MM.1S (cell line): Measurements from ENCODE around the gene CDC6.

Source experiments
- DNase-seq: peaks from one replicate; pipeline ENCODE4 v3.0.0-alpha.2; 2015
- H2AFZ ChIP-seq: fragments of 300-600 bp; sonication (generic); 2 replicates; pipeline ENCODE4 v1.6.0; 2016; ENCODE audit warnings: antibody characterized with exemption, low read length
- H3F3A ChIP-seq: fragments of 300-600 bp; sonication (generic); 2 replicates; pipeline ENCODE4 v1.6.1; 2016; ENCODE audit warnings: mild to moderate bottlenecking, antibody characterized with exemption, low read length, moderate library complexity, mixed read lengths; ENCODE audit not compliant: insufficient read depth
- H3K27ac ChIP-seq: fragments of 300-600 bp; sonication (generic); 2 replicates; pipeline ENCODE4 v1.5.1; 2016; ENCODE audit warnings: mild to moderate bottlenecking, low read length
- H3K27me3 ChIP-seq: fragments of 300-600 bp; sonication (generic); replicated peaks from 2 replicates; pipeline ENCODE4 v1.6.0; 2016; ENCODE audit warnings: low read length; ENCODE audit not compliant: insufficient read depth
- H3K36me3 ChIP-seq: fragments of 300-600 bp; sonication (generic); replicated peaks from 2 replicates; pipeline ENCODE4 v1.6.1; 2016; ENCODE audit warnings: mild to moderate bottlenecking, low read length, mixed read lengths; ENCODE audit not compliant: insufficient read depth
- H3K4me1 ChIP-seq: fragments of 300-600 bp; sonication (generic); 2 replicates; pipeline ENCODE4 v1.6.1; 2016; ENCODE audit warnings: low read length, mixed read lengths
- H3K4me2 ChIP-seq: fragments of 300-600 bp; sonication (generic); 2 replicates; pipeline ENCODE4 v1.6.0; 2016; ENCODE audit warnings: low read depth, low read length
- H3K4me3 ChIP-seq: fragments of 300-600 bp; sonication (generic); 2 replicates; pipeline ENCODE4 v1.5.1; 2016; ENCODE audit warnings: low read length, mixed read lengths
- H3K79me2 ChIP-seq: fragments of 300-600 bp; sonication (generic); 2 replicates; pipeline ENCODE4 v1.6.1; 2016; ENCODE audit warnings: mixed run types, low read length, mixed read lengths
- H3K9ac ChIP-seq: fragments of 300-600 bp; sonication (generic); 2 replicates; pipeline ENCODE4 v1.6.1; 2016; ENCODE audit warnings: low read length, mixed read lengths
- H3K9me2 ChIP-seq: fragments of 300-600 bp; sonication (generic); replicated peaks from 2 replicates; pipeline ENCODE4 v1.6.1; 2016; ENCODE audit warnings: mild to moderate bottlenecking, low read length, mixed read lengths; ENCODE audit not compliant: insufficient read depth
- H3K9me3 ChIP-seq: fragments of 300-600 bp; sonication (generic); replicated peaks from 2 replicates; pipeline ENCODE4 v1.6.1; 2016; ENCODE audit warnings: mild to moderate bottlenecking, low read length, mixed read lengths; ENCODE audit not compliant: insufficient read depth
- H4K20me1 ChIP-seq: fragments of 300-600 bp; sonication (generic); 2 replicates; pipeline ENCODE4 v1.6.1; 2016; ENCODE audit warnings: mild to moderate bottlenecking, low read length, moderate library complexity, mixed read lengths; ENCODE audit not compliant: insufficient read depth
- EZH2 ChIP-seq: fragments of 300-600 bp; sonication (generic); optimal IDR thresholded peaks from 2 replicates; pipeline ENCODE3; 2017; ENCODE audit warnings: low read depth, mild to moderate bottlenecking, antibody characterized with exemption, low read length, mixed read lengths
- EZH2phosphoT487 ChIP-seq: fragments of 300-600 bp; sonication (generic); IDR thresholded peaks from 2 replicates; pipeline ENCODE4 v1.6.1; 2018; ENCODE audit warnings: antibody characterized with exemption, low read length
- TF ChIP-seq, protein P1 (sequence below): fragments of 300-600 bp; sonication (generic); IDR thresholded peaks from 2 replicates; pipeline ENCODE4 v1.5.1; 2016; ENCODE audit warnings: antibody characterized with exemption, low read length, mixed read lengths

CDC6 gene

GRCh38 chr17:40259505-40259904 lies 28.2 kb upstream of the CDC6 start:
- no peaks in the 10 kb centered on the region for H4K20me1 ChIP-seq
- no peaks in the 10 kb centered on the region for H3K9me3 ChIP-seq
- no peak overlapping the region for H3K4me3 ChIP-seq
- H2AFZ ChIP-seq = no peak overlapping the region
- TF ChIP-seq, protein P1, sequence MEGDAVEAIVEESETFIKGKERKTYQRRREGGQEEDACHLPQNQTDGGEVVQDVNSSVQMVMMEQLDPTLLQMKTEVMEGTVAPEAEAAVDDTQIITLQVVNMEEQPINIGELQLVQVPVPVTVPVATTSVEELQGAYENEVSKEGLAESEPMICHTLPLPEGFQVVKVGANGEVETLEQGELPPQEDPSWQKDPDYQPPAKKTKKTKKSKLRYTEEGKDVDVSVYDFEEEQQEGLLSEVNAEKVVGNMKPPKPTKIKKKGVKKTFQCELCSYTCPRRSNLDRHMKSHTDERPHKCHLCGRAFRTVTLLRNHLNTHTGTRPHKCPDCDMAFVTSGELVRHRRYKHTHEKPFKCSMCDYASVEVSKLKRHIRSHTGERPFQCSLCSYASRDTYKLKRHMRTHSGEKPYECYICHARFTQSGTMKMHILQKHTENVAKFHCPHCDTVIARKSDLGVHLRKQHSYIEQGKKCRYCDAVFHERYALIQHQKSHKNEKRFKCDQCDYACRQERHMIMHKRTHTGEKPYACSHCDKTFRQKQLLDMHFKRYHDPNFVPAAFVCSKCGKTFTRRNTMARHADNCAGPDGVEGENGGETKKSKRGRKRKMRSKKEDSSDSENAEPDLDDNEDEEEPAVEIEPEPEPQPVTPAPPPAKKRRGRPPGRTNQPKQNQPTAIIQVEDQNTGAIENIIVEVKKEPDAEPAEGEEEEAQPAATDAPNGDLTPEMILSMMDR = no peak
- TF ChIP-seq EZH2phosphoT487 = no peak
- no peak for TF ChIP-seq EZH2
- H3K9me2 ChIP-seq = no peaks in the 10 kb centered on the region
- H3K79me2 ChIP-seq = 0 out of 2 replicates have a peak, but pooled peaks cover 6% of the 10 kb centered on the region
- H3K27ac ChIP-seq = no peak overlapping the region
- H3K36me3 ChIP-seq = no peaks in the 10 kb centered on the region; the same call in 1 of the 2 replicates
- no peaks in the 10 kb centered on the region for H3K27me3 ChIP-seq
- H3K9ac ChIP-seq = no peak overlapping the region
- no peaks in the 10 kb centered on the region for H3F3A ChIP-seq
- no peaks in the 10 kb centered on the region for H3K4me1 ChIP-seq
- DNase-seq = no peak
- H3K4me2 ChIP-seq = no peak overlapping the region

DNA sequence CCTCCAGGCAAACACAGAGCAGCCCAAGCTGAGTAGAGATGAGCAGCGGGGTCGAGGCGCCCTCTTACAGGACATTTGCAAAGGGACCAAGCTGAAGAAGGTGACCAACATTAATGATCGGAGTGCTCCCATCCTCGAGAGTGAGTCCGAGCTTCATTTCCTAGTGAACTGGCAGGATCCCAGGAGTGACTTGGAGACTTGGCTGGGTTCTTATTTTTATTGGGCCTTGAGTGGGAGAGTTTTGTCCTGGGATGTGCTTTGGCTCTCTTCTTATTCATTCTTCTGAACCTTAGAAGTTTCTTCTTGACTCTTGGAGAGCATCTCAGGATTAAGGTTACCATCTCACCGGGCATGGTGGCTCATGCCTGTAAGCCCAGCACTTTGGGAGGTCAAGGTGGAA lies 27.2 kb upstream of the CDC6 start:
- no peaks in the 10 kb centered on the region; the same call in 1 of the 2 replicates for H3K36me3 ChIP-seq
- DNase-seq = no peak
- no peak overlapping the region for H2AFZ ChIP-seq
- no peaks in the 10 kb centered on the region for H3K27me3 ChIP-seq
- no peaks in the 10 kb centered on the region for H3K79me2 ChIP-seq
- no peak overlapping the region for H3K27ac ChIP-seq
- no peak overlapping the region for H3K9ac ChIP-seq
- H3F3A ChIP-seq = no peaks in the 10 kb centered on the region
- no peak overlapping the region for H3K4me2 ChIP-seq
- H3K9me3 ChIP-seq = no peaks in the 10 kb centered on the region
- H3K4me3 ChIP-seq = no peak overlapping the region
- H3K4me1 ChIP-seq = no peaks in the 10 kb centered on the region
- TF ChIP-seq EZH2 (no peak), EZH2phosphoT487 (no peak)
- TF ChIP-seq, protein P1 = no peak
- no peaks in the 10 kb centered on the region for H4K20me1 ChIP-seq
- H3K9me2 ChIP-seq = no peaks in the 10 kb centered on the region

DNA sequence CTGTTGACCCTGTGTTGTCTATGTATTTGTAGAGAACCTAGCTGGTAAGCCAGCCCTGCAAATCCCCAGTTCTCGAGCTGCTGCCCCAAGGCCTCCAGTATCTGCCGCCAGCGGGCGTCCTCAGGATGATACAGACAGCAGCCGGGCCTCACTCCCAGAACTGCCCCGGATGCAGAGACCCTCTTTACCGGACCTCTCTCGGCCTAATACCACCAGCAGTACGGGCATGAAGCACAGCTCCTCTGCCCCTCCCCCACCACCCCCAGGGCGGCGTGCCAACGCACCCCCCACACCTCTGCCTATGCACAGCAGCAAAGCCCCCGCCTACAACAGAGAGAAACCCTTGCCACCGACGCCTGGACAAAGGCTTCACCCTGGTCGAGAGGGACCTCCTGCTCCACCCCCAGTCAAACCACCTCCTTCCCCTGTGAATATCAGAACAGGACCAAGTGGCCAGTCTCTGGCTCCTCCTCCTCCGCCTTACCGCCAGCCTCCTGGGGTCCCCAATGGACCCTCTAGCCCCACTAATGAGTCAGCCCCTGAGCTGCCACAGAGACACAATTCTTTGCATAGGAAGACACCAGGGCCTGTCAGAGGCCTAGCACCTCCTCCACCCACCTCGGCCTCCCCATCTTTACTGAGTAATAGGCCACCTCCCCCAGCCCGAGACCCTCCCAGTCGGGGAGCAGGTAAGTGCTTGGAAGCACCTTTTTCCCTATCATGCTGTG lies 23.1 kb upstream of the CDC6 start:
- no peak overlapping the region for H3K4me3 ChIP-seq
- no peak overlapping the region for H3K9ac ChIP-seq
- no peaks in the 10 kb centered on the region for H3K4me1 ChIP-seq
- TF ChIP-seq, protein P1 = no peak
- no peak for TF ChIP-seq EZH2phosphoT487
- TF ChIP-seq EZH2 = no peak
- no peaks in the 10 kb centered on the region for H3K27me3 ChIP-seq
- H3K36me3 ChIP-seq = no peaks in the 10 kb centered on the region; the same call in 1 of the 2 replicates
- H2AFZ ChIP-seq = no peak overlapping the region
- H3K4me2 ChIP-seq = no peak overlapping the region
- no peaks in the 10 kb centered on the region for H3K9me2 ChIP-seq
- no peak for DNase-seq
- no peaks in the 10 kb centered on the region for H3K9me3 ChIP-seq
- no peaks in the 10 kb centered on the region for H4K20me1 ChIP-seq
- no peaks in the 10 kb centered on the region for H3F3A ChIP-seq
- H3K79me2 ChIP-seq = no peaks in the 10 kb centered on the region
- no peak overlapping the region for H3K27ac ChIP-seq
